ENCODE data around the gene AKNA. TPM values are rescaled to one million over a fixed set of nuclear protein-coding genes. Genes with fewer than 3 reads are reported as not detected.

The AKNA gene
- total RNA-seq, 1 experiment from 2014 or later = 20.6 TPM

GRCh38 chr9:114309096-114309495 lies 78.7 kb downstream of the AKNA start:
- intact Hi-C loops (cut with micrococcal nuclease) = no loop called here
- no peaks in the 10 kb centered on the region for H3K27me3 ChIP-seq (ENCODE audit: insufficient read depth, low read length)
- no peaks in the 10 kb centered on the region for H3K79me2 ChIP-seq (ENCODE audit: insufficient read depth, low read length)
- ATAC-seq (no peak), DNase-seq (ENCODE audit: low read depth, low spot score) (no peak)
- H3K36me3 ChIP-seq (ENCODE audit: control insufficient read depth in 1 of 2, insufficient read depth in 2 of 2, low read length in 2 of 2) = no peaks in the 10 kb centered on the region
- H3K27ac ChIP-seq (ENCODE audit: low read depth, low read length) = no peak overlapping the region
- no peaks in the 10 kb centered on the region for H3K9me3 ChIP-seq (ENCODE audit: control insufficient read depth in 1 of 2, insufficient read depth in 1 of 2, low read depth in 1 of 2, low read length in 2 of 2)
- no peak overlapping the region for H3K4me3 ChIP-seq (replicated peaks in 1 of 2; ENCODE audit: low read depth in 1 of 2, low read length in 2 of 2)
- peaks cover 0 to 3% of the 10 kb centered on the region in 2 experiments; a peak in 1 of 4 replicates for H3K4me1 ChIP-seq (ENCODE audit: control insufficient read depth in 1 of 2, insufficient read depth in 2 of 2, low read length in 2 of 2)
- H3K9ac ChIP-seq (ENCODE audit: low read length) = no peak overlapping the region
- ChIA-PET CTCF (no interaction called here), POLR2A (no interaction called here), RAD21 (ENCODE audit: low non-redundant PET in 1 of 2, low total read pairs in 2 of 2, uncharacterized antibody in 2 of 2, unreplicated experiment in 2 of 2) (no interaction called here)
- BruUV-seq (replicated peaks) = no TSS peak
- H2AFZ ChIP-seq (ENCODE audit: low read depth, low read length, poor library complexity, severe bottlenecking) = no peak overlapping the region
- H3K4me2 ChIP-seq (ENCODE audit: low read length) = no peak overlapping the region
- no peaks in the 10 kb centered on the region for H3K9me2 ChIP-seq (ENCODE audit: insufficient read depth)
- TF ChIP-seq ZBTB33 (IDR thresholded peaks at IDR 0.05; ENCODE audit: extremely low read depth, insufficient replicate concordance, low read length) (no peak), POLR2AphosphoS5 (IDR thresholded peaks at IDR 0.05; ENCODE audit: low read depth, low read length) (no peak), MAX (IDR thresholded peaks at IDR 0.05) (no peak), POLR2A (IDR thresholded peaks at IDR 0.05; ENCODE audit: borderline replicate concordance, extremely low read depth, insufficient read depth, insufficient read length) (no peak), EZH2phosphoT487 (IDR thresholded peaks at IDR 0.05; ENCODE audit: borderline replicate concordance) (no peak), EZH2 (IDR thresholded peaks at IDR 0.05) (no peak), YY1 (IDR thresholded peaks at IDR 0.05; ENCODE audit: extremely low read depth, insufficient replicate concordance, low read depth, low read length) (no peak), CEBPB (IDR thresholded peaks at IDR 0.05; ENCODE audit: low read depth) (no peak), SRF (IDR thresholded peaks at IDR 0.05; ENCODE audit: low read depth) (no peak), CTCF (IDR thresholded peaks at IDR 0.05 in 2 of 3, conservative IDR thresholded peaks at IDR 0.05 in 1 of 3; ENCODE audit: borderline replicate concordance in 1 of 3, insufficient read depth in 1 of 3, low read depth in 2 of 3, low read length in 2 of 3) (no peak), RAD21 (IDR thresholded peaks at IDR 0.05; ENCODE audit: low read depth) (no peak), TCF7L2 (IDR thresholded peaks at IDR 0.05; ENCODE audit: borderline replicate concordance, extremely low read depth, insufficient read depth, insufficient read length) (no peak), CBX3 (IDR thresholded peaks at IDR 0.05; ENCODE audit: low read depth) (no peak), ZFX (IDR thresholded peaks at IDR 0.05) (no peak), EGR1 (IDR thresholded peaks at IDR 0.05; ENCODE audit: low read depth) (no peak), FOSL1 (IDR thresholded peaks at IDR 0.05; ENCODE audit: low read depth) (no peak), JUND (IDR thresholded peaks at IDR 0.05) (no peak), ATF3 (IDR thresholded peaks at IDR 0.05) (no peak)
- H4K20me1 ChIP-seq (ENCODE audit: insufficient read depth) = no peaks in the 10 kb centered on the region
